ENCODE data around the gene RNF149.
A peak's percentile ranks its signal among the peaks of the same experiment; 100 is the strongest.
"Not testable (repeated sequence)": the region's sequence is repeated elsewhere in the genome, so short reads cannot be mapped to it uniquely, and the experiment has no call there.

Gene RNF149

GRCh38 chr2:101253013-101253702 lies 55.3 kb downstream of the RNF149 start:
- peak; percentile 54 for DNase-seq

- peak; percentile 98 for DNase-seq
These were observed 56.0 kb downstream of the RNF149 start, which contains the start of gene CNOT11 for GRCh38 chr2:101252408-101253012. Gene CNOT11 (plus strand): TSS chr2:101252886. CDS start chr2:101252965, 79 bp downstream.

GRCh38 chr2:101251844-101252407 lies 56.6 kb downstream of the RNF149 start:
- peak; percentile 10 for DNase-seq

- not testable (repeated sequence) for DNase-seq
These were observed 57.2 kb downstream of the RNF149 start for GRCh38 chr2:101251246-101251781.

- DNase-seq, result no peak
These were observed 58.7 kb downstream of the RNF149 start for GRCh38 chr2:101249826-101250225.

- not testable (repeated sequence) for DNase-seq
These were observed 59.7 kb downstream of the RNF149 start for GRCh38 chr2:101248756-101249155.

GRCh38 chr2:101245468-101245867 lies 63.0 kb downstream of the RNF149 start:
- not testable (repeated sequence) for DNase-seq

GRCh38 chr2:101244899-101245298 lies 63.6 kb downstream of the RNF149 start:
- DNase-seq, result not testable (repeated sequence)

GRCh38 chr2:101244373-101244772 lies 64.1 kb downstream of the RNF149 start:
- not testable (repeated sequence) for DNase-seq

- no peak for DNase-seq
These were observed 67.3 kb downstream of the RNF149 start for GRCh38 chr2:101241158-101241557.

- DNase-seq, result not testable (repeated sequence)
These were observed 67.8 kb downstream of the RNF149 start for GRCh38 chr2:101240694-101241093.

- DNase-seq, result not testable (repeated sequence)
These were observed 68.8 kb downstream of the RNF149 start for GRCh38 chr2:101239760-101240118.

- no peak for DNase-seq
These were observed 69.4 kb downstream of the RNF149 start for GRCh38 chr2:101238930-101239759.

- not testable (repeated sequence) for DNase-seq
These were observed 70.6 kb downstream of the RNF149 start for GRCh38 chr2:101237944-101238343.

- not testable (repeated sequence) for DNase-seq
These were observed 72.5 kb downstream of the RNF149 start for GRCh38 chr2:101235956-101236355.

- DNase-seq, result no peak
These were observed 74.1 kb downstream of the RNF149 start for GRCh38 chr2:101234169-101234938.

GRCh38 chr2:101232770-101233169 lies 75.7 kb downstream of the RNF149 start:
- no peak for DNase-seq

GRCh38 chr2:101231937-101232730 lies 76.4 kb downstream of the RNF149 start:
- DNase-seq, result no peak

GRCh38 chr2:101231240-101231639 lies 77.3 kb downstream of the RNF149 start:
- no peak for DNase-seq

- no peak for DNase-seq
These were observed 77.9 kb downstream of the RNF149 start for GRCh38 chr2:101230541-101231001.
